CD4-positive, alpha-beta T cell (primary cell): ENCODE results near the gene CLDN1. TPM values are rescaled to one million over a fixed set of nuclear protein-coding genes. Genes with fewer than 3 reads are reported as not detected.

Experiments
- ATAC-seq: fragments of 200-7000 bp; cut with Tn5 transposase; one replicate; pipeline ENCODE4 v1.10.0; 2022; ENCODE audit warnings: mild to moderate bottlenecking; ENCODE audit not compliant: poor library complexity
- CTCF ChIA-PET: fragments of 350-600 bp; sonication (Branson Sonifier 250); formaldehyde crosslinking; loops from one replicate; lab custom pipeline; 2021; ENCODE audit warnings: antibody characterized with exemption, inconsistent platforms; lab: Charles Lee
- POLR2A ChIA-PET: fragments of 350-600 bp; sonication (Branson Sonifier 250); formaldehyde crosslinking; loops from one replicate; lab custom pipeline; 2021; ENCODE audit warnings: antibody characterized with exemption, inconsistent platforms; lab: Charles Lee
- DNase-seq, 14 experiments: peaks; one replicate each; pipeline ENCODE4 v3.0.0-alpha.2; 2013 to 2020; ENCODE audit warnings: mixed read lengths in 2 of 14
- H3K27ac ChIP-seq, 2 donors: one replicate each; pipeline versions ENCODE4 v1.5.1 to v1.7.0; 2013; ENCODE audit warnings: low read length in 2 of 2, low read depth in 1 of 2, mild to moderate bottlenecking in 1 of 2
- H3K27me3 ChIP-seq, 2 experiments: 1 replicate in 1 of 2; 2 replicates in 1 of 2; pipeline versions ENCODE4 v1.6.1 to v1.7.0; 2013; ENCODE audit warnings: low read length in 2 of 2, control low read depth in 1 of 2, mild to moderate bottlenecking in 1 of 2, moderate library complexity in 1 of 2; ENCODE audit not compliant: insufficient read depth in 2 of 2, control insufficient read depth in 1 of 2
- H3K36me3 ChIP-seq: one replicate; pipeline ENCODE4 v1.6.1; 2013; ENCODE audit warnings: low read length, control low read depth; ENCODE audit not compliant: insufficient read depth
- H3K4me1 ChIP-seq: one replicate; pipeline ENCODE4 v1.6.1; 2013; ENCODE audit warnings: low read length, control low read depth; ENCODE audit not compliant: insufficient read depth
- H3K4me3 ChIP-seq: one replicate; pipeline ENCODE4 v1.5.1; 2013; ENCODE audit warnings: mild to moderate bottlenecking, low read length, moderate library complexity
- H3K9me3 ChIP-seq, 2 experiments: 1 replicate in 1 of 2; 2 replicates in 1 of 2; pipeline versions ENCODE4 v1.6.1 to v1.7.0; 2013; ENCODE audit warnings: low read length in 2 of 2, mild to moderate bottlenecking in 2 of 2, control low read depth in 1 of 2, moderate library complexity in 1 of 2; ENCODE audit not compliant: control insufficient read depth in 1 of 2, insufficient read depth in 1 of 2
- H3K27ac Mint-ChIP-seq: one replicate; pipeline ENCODE4 v1.8.0; 2020; ENCODE audit warnings: mixed read lengths
- H3K27me3 Mint-ChIP-seq: one replicate; pipeline ENCODE4 v1.8.0; 2021; ENCODE audit warnings: mixed read lengths
- H3K36me3 Mint-ChIP-seq: one replicate; pipeline ENCODE4 v1.8.0; 2021; ENCODE audit warnings: low read depth, mixed read lengths
- H3K4me1 Mint-ChIP-seq: one replicate; pipeline ENCODE4 v1.8.0; 2021; ENCODE audit warnings: low read depth, mixed read lengths
- H3K4me3 Mint-ChIP-seq: one replicate; pipeline ENCODE4 v1.8.0; 2020; ENCODE audit warnings: mild to moderate bottlenecking, mixed read lengths
- H3K9me3 Mint-ChIP-seq: one replicate; pipeline ENCODE4 v1.8.0; 2020; ENCODE audit warnings: mixed read lengths
- intact Hi-C, 2 experiments: fragments of 100-400 bp; cut with DNase I in 1 of 2; cut with micrococcal nuclease in 1 of 2; formaldehyde crosslinking; loops; one replicate each; pipeline versions ENCODE4 v1.15.1 to v1.9.0; 2023 to 2025; cut with DNase I, micrococcal nuclease
- total RNA-seq, 174 experiments: library from RNA in 2 of 174; stranded (reverse) in 2 of 174; gene quantifications; one replicate each; pipeline ENCODE4 v1.2.3 and lab custom pipeline; 2021 to 2026
- TF ChIP-seq, protein P1 (sequence below): fragments of 200-600 bp; IDR thresholded peaks from one replicate; pipeline ENCODE4 v1.8.0; 2022; ENCODE audit warnings: antibody characterized with exemption, mild to moderate bottlenecking

The CLDN1 gene
- total RNA-seq, 2 experiments from 2014 or later: 0.80 to 0.95 TPM

DNA sequence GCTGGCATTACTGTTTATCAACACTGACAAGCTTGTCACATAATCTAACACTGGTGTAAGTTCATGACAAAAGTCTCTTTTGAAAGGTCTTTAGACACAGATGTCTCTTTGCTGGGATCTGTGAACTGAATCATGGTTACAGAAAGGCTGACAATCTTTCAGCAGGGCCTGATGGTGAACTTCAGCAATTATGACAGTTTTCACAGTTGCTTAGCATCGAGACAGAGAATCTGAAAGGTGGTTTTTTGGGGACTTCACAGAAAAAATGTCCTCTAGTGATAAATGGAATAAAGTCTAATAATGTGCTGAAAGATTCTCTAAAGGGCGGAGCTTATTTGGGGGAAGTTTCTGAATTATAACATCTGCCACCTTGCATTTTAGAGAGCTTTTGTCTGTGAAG is 32.3 kb downstream of the CLDN1 start:
- Histone ChIP-seq H3K27me3 (no peaks in the 10 kb centered on the region), H3K4me1 (no peaks in the 10 kb centered on the region), H3K36me3 (no peaks in the 10 kb centered on the region), H3K9me3 (peaks cover 5 to 10% of the 10 kb centered on the region in 2 experiments), H3K4me3 (no peak overlapping the region), H3K27ac (no peak overlapping the region)
- H3K27ac Mint-ChIP-seq: no peak overlapping the region
- ChIA-PET POLR2A (no interaction called here), CTCF (no interaction called here)
- TF ChIP-seq, protein P1, sequence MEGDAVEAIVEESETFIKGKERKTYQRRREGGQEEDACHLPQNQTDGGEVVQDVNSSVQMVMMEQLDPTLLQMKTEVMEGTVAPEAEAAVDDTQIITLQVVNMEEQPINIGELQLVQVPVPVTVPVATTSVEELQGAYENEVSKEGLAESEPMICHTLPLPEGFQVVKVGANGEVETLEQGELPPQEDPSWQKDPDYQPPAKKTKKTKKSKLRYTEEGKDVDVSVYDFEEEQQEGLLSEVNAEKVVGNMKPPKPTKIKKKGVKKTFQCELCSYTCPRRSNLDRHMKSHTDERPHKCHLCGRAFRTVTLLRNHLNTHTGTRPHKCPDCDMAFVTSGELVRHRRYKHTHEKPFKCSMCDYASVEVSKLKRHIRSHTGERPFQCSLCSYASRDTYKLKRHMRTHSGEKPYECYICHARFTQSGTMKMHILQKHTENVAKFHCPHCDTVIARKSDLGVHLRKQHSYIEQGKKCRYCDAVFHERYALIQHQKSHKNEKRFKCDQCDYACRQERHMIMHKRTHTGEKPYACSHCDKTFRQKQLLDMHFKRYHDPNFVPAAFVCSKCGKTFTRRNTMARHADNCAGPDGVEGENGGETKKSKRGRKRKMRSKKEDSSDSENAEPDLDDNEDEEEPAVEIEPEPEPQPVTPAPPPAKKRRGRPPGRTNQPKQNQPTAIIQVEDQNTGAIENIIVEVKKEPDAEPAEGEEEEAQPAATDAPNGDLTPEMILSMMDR: no peak
- peaks cover 5% of the 10 kb centered on the region for H3K36me3 Mint-ChIP-seq
- DNase-seq: no peak
- intact Hi-C loops: no loop called here
- H3K4me1 Mint-ChIP-seq: no peaks in the 10 kb centered on the region
- H3K4me3 Mint-ChIP-seq: no peak overlapping the region
- ATAC-seq: no peak
- no peaks in the 10 kb centered on the region for H3K27me3 Mint-ChIP-seq
- H3K9me3 Mint-ChIP-seq: peaks cover 24% of the 10 kb centered on the region

DNA sequence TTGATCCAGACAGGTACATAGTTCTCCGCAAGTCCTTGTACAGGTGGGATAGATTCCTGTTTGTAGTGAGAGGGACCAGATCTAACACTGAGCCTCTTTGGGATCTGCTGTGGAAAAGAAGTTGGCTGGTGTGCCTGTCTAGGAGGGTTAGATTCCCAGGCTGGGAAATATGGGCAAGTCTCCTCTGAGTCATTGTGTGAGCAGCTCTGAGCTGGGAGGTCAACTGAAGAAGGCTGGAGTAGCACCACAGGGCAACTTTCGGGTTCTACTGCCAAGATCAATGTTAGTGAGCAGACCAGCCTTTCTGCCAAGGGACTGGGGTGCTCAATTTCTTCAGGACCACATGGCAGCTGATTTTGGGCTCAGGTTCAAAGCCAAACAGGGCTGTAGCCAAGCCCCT is 33.4 kb downstream of the CLDN1 start:
- CTCF ChIA-PET: no interaction called here
- Mint-ChIP-seq H3K4me1 (no peaks in the 10 kb centered on the region), H3K9me3 (peaks cover 24% of the 10 kb centered on the region), H3K4me3 (no peak overlapping the region), H3K36me3 (peaks cover 5% of the 10 kb centered on the region), H3K27me3 (no peaks in the 10 kb centered on the region), H3K27ac (no peak overlapping the region)
- Histone ChIP-seq H3K36me3 (no peaks in the 10 kb centered on the region), H3K9me3 (peaks cover 5 to 10% of the 10 kb centered on the region in 2 experiments), H3K27me3 (no peaks in the 10 kb centered on the region), H3K4me1 (no peaks in the 10 kb centered on the region), H3K4me3 (no peak overlapping the region), H3K27ac (no peak overlapping the region)
- ATAC-seq (no peak), DNase-seq (no peak)
- TF ChIP-seq, protein P1: no peak
- intact Hi-C loops: no loop called here
- POLR2A ChIA-PET: no interaction called here

DNA sequence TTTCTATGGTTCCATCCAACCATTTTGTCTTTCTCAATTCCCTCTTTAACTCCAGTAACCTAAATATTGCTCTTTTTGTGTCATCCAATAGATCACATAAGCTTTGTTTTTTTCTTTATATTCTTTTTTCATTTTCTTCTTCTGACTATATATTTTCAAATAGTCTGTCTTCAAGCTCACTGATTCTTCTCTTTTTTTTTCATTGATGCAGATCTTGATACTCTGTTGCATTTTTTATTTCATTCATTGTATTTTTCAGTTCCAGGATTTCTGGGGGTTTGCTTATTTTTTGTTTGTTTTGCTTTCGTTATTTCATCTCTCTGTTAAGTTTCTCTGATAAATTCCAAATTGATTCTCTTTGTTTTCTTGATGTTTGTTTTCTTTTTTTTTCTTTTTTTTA is 36.2 kb downstream of the CLDN1 start:
- H3K36me3 ChIP-seq: no peaks in the 10 kb centered on the region
- H3K4me3 ChIP-seq: no peak overlapping the region
- H3K27ac Mint-ChIP-seq: no peak overlapping the region
- CTCF ChIA-PET: no interaction called here
- intact Hi-C loops: no loop called here
- peaks cover 15% of the 10 kb centered on the region for H3K9me3 Mint-ChIP-seq
- no peaks in the 10 kb centered on the region for H3K27me3 Mint-ChIP-seq
- no peak for ATAC-seq
- H3K4me1 Mint-ChIP-seq: no peaks in the 10 kb centered on the region
- TF ChIP-seq, protein P1: no peak
- H3K36me3 Mint-ChIP-seq: peaks cover 5% of the 10 kb centered on the region
- no peak overlapping the region for H3K4me3 Mint-ChIP-seq
- POLR2A ChIA-PET: no interaction called here
- peaks cover 0 to 10% of the 10 kb centered on the region in 2 experiments for H3K9me3 ChIP-seq
- H3K4me1 ChIP-seq: no peaks in the 10 kb centered on the region
- H3K27ac ChIP-seq: no peak overlapping the region
- no peaks in the 10 kb centered on the region for H3K27me3 ChIP-seq
- DNase-seq: no peak
